Right cardiac atrium (tissue), 5 donors: ENCODE data around the gene RSL1D1. TPM values are rescaled to one million over a fixed set of nuclear protein-coding genes. Genes with fewer than 3 reads are reported as not detected.

Experiments
- ATAC-seq, 2 donors: fragments of 200-7000 bp; cut with Tn5 transposase; one replicate each; pipeline versions ENCODE4 v1.8.0 to v1.9.1; 2020; ENCODE audit warnings: moderate library complexity in 2 of 2, mild to moderate bottlenecking in 1 of 2
- DNase-seq, 3 donors: peaks; one replicate each; pipeline ENCODE4 v3.0.0-alpha.2; 2020
- H3K27ac ChIP-seq: one replicate; pipeline ENCODE4 v1.5.1; 2013; ENCODE audit warnings: mild to moderate bottlenecking, low read length, control low read depth, moderate library complexity
- H3K27me3 ChIP-seq: one replicate; pipeline ENCODE4 v1.6.1; 2013; ENCODE audit not compliant: control insufficient read depth, insufficient read depth
- H3K4me1 ChIP-seq: one replicate; pipeline ENCODE4 v1.6.1; 2013; ENCODE audit warnings: low read length; ENCODE audit not compliant: control insufficient read depth, insufficient read depth
- H3K4me3 ChIP-seq: one replicate; pipeline ENCODE4 v1.5.1; 2013; ENCODE audit warnings: low read length, control low read depth
- H3K9me3 ChIP-seq: one replicate; pipeline ENCODE4 v1.6.1; 2013; ENCODE audit warnings: low read length; ENCODE audit not compliant: control insufficient read depth
- WGBS: extraction: QIAGEN DNeasy Blood & Tissue Kit; methylation state at CpG from one replicate; pipeline ENCODE4 v1.1.7; 2013; 5-methylcytosine and 5-hydroxymethylcytosine counted together
- intact Hi-C, 4 donors: fragments of 100-400 bp; cut with DNase I; formaldehyde crosslinking; loops; one replicate each; pipeline versions ENCODE4 v1.11.0 to v1.14.0; 2022 to 2023
- polyA plus RNA-seq: library from polyadenylated mRNA; stranded (reverse); fragments of 200-250 nt; gene quantifications from one replicate; pipeline ENCODE4 v1.2.3, GENCODE V29; 2013
- total RNA-seq, 4 donors: library from RNA; stranded (reverse); fragmentation: NEBNext Ultra II Directional; extraction: Animal tissue kit (Norgen Biotek cat#: 25700); gene quantifications; one replicate each; pipeline ENCODE4 v1.2.1, GENCODE V29; 2021
- donor health status: healthy with polysubstance abuse.
- donor health status: DM: no; HTN: yes; CAD: no.
- donor health status: DM: no; HTN: no; CAD: no.
- donor health status: DM: no; HTN: yes; CAD: no; lungs with severe emphysema.
- donor health status: DM: yes; HTN: yes; CAD: no.

RSL1D1 gene
- total and polyA plus RNA-seq, 5 donors, result 46.8 to 114 (median 106) TPM

- H3K4me1 ChIP-seq, result peaks cover 12% of the 10 kb centered on the region
- H3K9me3 ChIP-seq, result no peaks in the 10 kb centered on the region
- intact Hi-C loops, result loop anchor here in 2 of 4 donors (5.0 kb wide), 1 partner anchor 57 kb away; the partner anchor contains the start of gene TXNDC11 (in 2 of the 2)
- H3K27ac ChIP-seq, result no peak overlapping the region
- WGBS, result 97% methylated on average over 10 of the region's 10 CpGs
- ATAC-seq (no peak), DNase-seq (no peak)
- no peaks in the 10 kb centered on the region for H3K27me3 ChIP-seq
- H3K4me3 ChIP-seq, result no peak overlapping the region
Observed at GRCh38 chr16:11799017-11799381, 52.3 kb downstream of the RSL1D1 start.

- H3K4me3 ChIP-seq, result peak overlapping the region; percentile 73
- peaks cover 12% of the 10 kb centered on the region for H3K4me1 ChIP-seq
- peak in 1 of 3 donors; percentile 23 for DNase-seq
- H3K27ac ChIP-seq, result peak overlapping the region; percentile 97
- intact Hi-C loops, result loop anchor here in 2 of 4 donors (5.0 kb wide), 1 partner anchor 56 kb away; the partner anchor contains the start of gene TXNDC11 (in 2 of the 2)
- WGBS, result 4% methylated on average over 7 of the region's 7 CpGs
- no peaks in the 10 kb centered on the region for H3K9me3 ChIP-seq
- peak in 1 of 2 donors; percentile 5 for ATAC-seq
- no peaks in the 10 kb centered on the region for H3K27me3 ChIP-seq
Observed at GRCh38 chr16:11797957-11798299, 53.4 kb downstream of the RSL1D1 start.

- ATAC-seq (peak; percentile 99), DNase-seq (peak; percentile 98 to 99 (median 99))
- Histone ChIP-seq H3K9me3 (no peaks in the 10 kb centered on the region), H3K27ac (peak within 1 kb of the TSS; percentile 97), H3K4me1 (peaks cover 16% of the 10 kb centered on the region), H3K4me3 (peak within 1 kb of the TSS; percentile 93), H3K27me3 (no peaks in the 10 kb centered on the region)
- intact Hi-C loops, result loop anchor here in 2 of 4 donors (5.0 kb wide), 1 partner anchor 55 kb away; the partner anchor contains the start of gene TXNDC11 (in 2 of the 2)
- WGBS, result under 1% methylated on average over 80 of the region's 80 CpGs
Observed at GRCh38 chr16:11797166-11797956, 54.0 kb downstream of the RSL1D1 start, which contains the start of gene ZC3H7A. Gene ZC3H7A (minus strand): TSS chr16:11797258. CDS start chr16:11782354, 14,904 bp downstream.

- peak; percentile 80 to 91 (median 89) for DNase-seq
- intact Hi-C loops, result loop anchor here in 2 of 4 donors (5.0 kb wide), 1 partner anchor 54 kb away; the partner anchor contains the start of gene TXNDC11 (in 2 of the 2)
- peak; percentile 62 to 73 for ATAC-seq
- Histone ChIP-seq H3K27ac (peak overlapping the region; percentile 93), H3K9me3 (no peaks in the 10 kb centered on the region), H3K4me1 (peaks cover 16% of the 10 kb centered on the region), H3K4me3 (peak overlapping the region; percentile 93), H3K27me3 (no peaks in the 10 kb centered on the region)
- WGBS, result 1% methylated on average over 91 of the region's 93 CpGs
Observed at GRCh38 chr16:11796227-11797165, 54.8 kb downstream of the RSL1D1 start.

- ATAC-seq (no peak), DNase-seq (no peak)
- peak overlapping the region; percentile 36 for H3K27ac ChIP-seq
- intact Hi-C loops, result loop anchor here in 2 of 4 donors (5.0 kb wide), 1 partner anchor 54 kb away; the partner anchor contains the start of gene TXNDC11 (in 2 of the 2)
- H3K9me3 ChIP-seq, result no peaks in the 10 kb centered on the region
- 60% methylated on average over 8 of the region's 8 CpGs for WGBS
- H3K27me3 ChIP-seq, result no peaks in the 10 kb centered on the region
- peak overlapping the region; percentile 93 for H3K4me3 ChIP-seq
- peaks cover 21% of the 10 kb centered on the region for H3K4me1 ChIP-seq
Observed at GRCh38 chr16:11795887-11796226, 55.5 kb downstream of the RSL1D1 start.

GRCh38 chr16:11794996-11795886, 56.1 kb downstream of the RSL1D1 start:
- Histone ChIP-seq H3K4me3 (peak overlapping the region; percentile 93), H3K9me3 (no peaks in the 10 kb centered on the region), H3K4me1 (peaks cover 21% of the 10 kb centered on the region), H3K27ac (no peak overlapping the region), H3K27me3 (no peaks in the 10 kb centered on the region)
- peak in 1 of 3 donors; percentile 56 for DNase-seq
- intact Hi-C loops, result loop anchor here in 2 of 4 donors (5.0 kb wide), 1 partner anchor 53 kb away; the partner anchor contains the start of gene TXNDC11 (in 2 of the 2)
- 84% methylated on average over 20 of the region's 20 CpGs for WGBS
- no peak for ATAC-seq

- no peak overlapping the region for H3K4me3 ChIP-seq
- no peaks in the 10 kb centered on the region for H3K27me3 ChIP-seq
- H3K9me3 ChIP-seq, result no peaks in the 10 kb centered on the region
- DNase-seq (no peak), ATAC-seq (no peak)
- WGBS, result 10% methylated on average over 2 of the region's 2 CpGs
- intact Hi-C loops, result no loop called here
- H3K4me1 ChIP-seq, result peaks cover 21% of the 10 kb centered on the region
- no peak overlapping the region for H3K27ac ChIP-seq
Observed at GRCh38 chr16:11794447-11794846, 56.9 kb downstream of the RSL1D1 start.

- no peak overlapping the region for H3K27ac ChIP-seq
- intact Hi-C loops, result no loop called here
- no peak for ATAC-seq
- H3K4me3 ChIP-seq, result no peak overlapping the region
- WGBS, result 48% methylated on average over 7 of the region's 7 CpGs
- H3K27me3 ChIP-seq, result no peaks in the 10 kb centered on the region
- peaks cover 20% of the 10 kb centered on the region for H3K4me1 ChIP-seq
- peak in 1 of 3 donors; percentile 60 for DNase-seq
- H3K9me3 ChIP-seq, result no peaks in the 10 kb centered on the region
Observed at GRCh38 chr16:11793840-11794239, 57.5 kb downstream of the RSL1D1 start.

GRCh38 chr16:11792410-11793241, 58.7 kb downstream of the RSL1D1 start:
- no peaks in the 10 kb centered on the region for H3K27me3 ChIP-seq
- H3K4me1 ChIP-seq, result peaks cover 18% of the 10 kb centered on the region
- 71% methylated on average over 7 of the region's 7 CpGs for WGBS
- DNase-seq, result no peak
- intact Hi-C loops, result no loop called here
- H3K9me3 ChIP-seq, result no peaks in the 10 kb centered on the region
- no peak overlapping the region for H3K27ac ChIP-seq
- ATAC-seq, result no peak
- no peak overlapping the region for H3K4me3 ChIP-seq
